IMR-90 (cell line): ENCODE data around the gene TPSD1. TPM values are rescaled to one million over a fixed set of nuclear protein-coding genes. Genes with fewer than 3 reads are reported as not detected.

Experiments
- ATAC-seq: fragments of 200-7000 bp; cut with Tn5 transposase; 2 replicates; pipeline ENCODE4 v1.9.1; 2020; ENCODE audit warnings: low read depth, mild to moderate bottlenecking, moderate library complexity
- BruUV-seq: library from RNA; stranded (reverse); fragments of 400-500 nt; replicated peaks from 2 replicates; lab custom pipeline; 2021; lab: Mats Ljungman, UMichigan
- CTCF ChIA-PET: fragments of 300-600 bp; formaldehyde crosslinking; extraction: SDS; loops from one replicate; lab custom pipeline; 2021; ENCODE audit warnings: antibody characterized with exemption; lab: Yijun Ruan, JAX
- POLR2A ChIA-PET: fragments of 300-600 bp; sonication (Branson Sonifier 250); formaldehyde crosslinking; loops from one replicate; lab custom pipeline; 2022; ENCODE audit warnings: antibody characterized with exemption; ENCODE audit not compliant: unreplicated experiment; lab: Charles Lee
- DNase-seq: peaks from one replicate; pipeline ENCODE4 v3.0.0; 2013
- H2AFZ ChIP-seq: replicated peaks from 2 replicates; pipeline ENCODE3; 2013; ENCODE audit warnings: low read length, mild to moderate bottlenecking; ENCODE audit not compliant: poor library complexity
- H2AK5ac ChIP-seq: 2 replicates; pipeline ENCODE4 v1.6.1; 2013; ENCODE audit warnings: low read depth, low read length, inconsistent platforms
- H2AK9ac ChIP-seq: replicated peaks from 2 replicates; pipeline ENCODE3; 2013; ENCODE audit warnings: mild to moderate bottlenecking, low read depth, low read length, moderate library complexity; ENCODE audit not compliant: poor library complexity
- H2BK120ac ChIP-seq: 2 replicates; pipeline ENCODE4 v1.6.1; 2013; ENCODE audit warnings: low read depth, low read length, inconsistent platforms
- H2BK15ac ChIP-seq: 3 replicates; pipeline ENCODE4 v1.6.1; 2013; ENCODE audit warnings: low read depth, low read length, inconsistent platforms
- H2BK20ac ChIP-seq: 2 replicates; pipeline ENCODE4 v1.6.1; 2013; ENCODE audit warnings: low read depth, mild to moderate bottlenecking, inconsistent platforms, low read length, moderate library complexity
- H2BK5ac ChIP-seq: 2 replicates; pipeline ENCODE4 v1.6.1; 2013; ENCODE audit warnings: mild to moderate bottlenecking, low read depth, low read length, inconsistent platforms; ENCODE audit not compliant: poor library complexity, severe bottlenecking
- H3K14ac ChIP-seq: replicated peaks from 2 replicates; pipeline ENCODE4 v1.6.1; 2013; ENCODE audit warnings: low read depth, low read length, inconsistent platforms
- H3K18ac ChIP-seq: 2 replicates; pipeline ENCODE4 v1.6.1; 2013; ENCODE audit warnings: low read depth, low read length, control low read depth
- H3K23ac ChIP-seq: 2 replicates; pipeline ENCODE4 v1.6.1; 2013; ENCODE audit warnings: low read depth, low read length, inconsistent platforms
- H3K27ac ChIP-seq: 2 replicates; pipeline ENCODE4 v1.5.1; 2013; ENCODE audit warnings: mild to moderate bottlenecking, control low read depth, low read length; ENCODE audit not compliant: insufficient read depth
- H3K27me3 ChIP-seq: 2 replicates; pipeline ENCODE4 v1.6.1; 2013; ENCODE audit warnings: low read length; ENCODE audit not compliant: control insufficient read depth, insufficient read depth
- H3K36me3 ChIP-seq: 2 replicates; pipeline ENCODE4 v1.6.1; 2013; ENCODE audit warnings: low read length, mixed read lengths; ENCODE audit not compliant: control insufficient read depth, insufficient read depth
- H3K4ac ChIP-seq: 2 replicates; pipeline ENCODE4 v1.6.1; 2013; ENCODE audit warnings: low read depth, low read length, inconsistent platforms
- H3K4me1 ChIP-seq: 2 replicates; pipeline ENCODE4 v1.6.1; 2013; ENCODE audit warnings: low read length, mixed read lengths; ENCODE audit not compliant: control insufficient read depth, insufficient read depth
- H3K4me2 ChIP-seq: 2 replicates; pipeline ENCODE4 v1.6.1; 2013; ENCODE audit warnings: low read depth, mild to moderate bottlenecking, control low read depth, low read length, moderate library complexity
- H3K4me3 ChIP-seq: 2 replicates; pipeline ENCODE4 v1.5.1; 2013; ENCODE audit warnings: low read depth, mild to moderate bottlenecking, control low read depth, low read length, moderate library complexity; ENCODE audit not compliant: insufficient read depth
- H3K56ac ChIP-seq: 2 replicates; pipeline ENCODE4 v1.6.1; 2013; ENCODE audit warnings: low read length, inconsistent platforms; ENCODE audit not compliant: insufficient read depth; ENCODE audit errors: extremely low read depth
- H3K79me1 ChIP-seq, 2 experiments: 2 replicates each; pipeline ENCODE4 v1.6.1; 2013; ENCODE audit warnings: low read length in 2 of 2, inconsistent platforms in 1 of 2, low read depth in 1 of 2
- H3K9ac ChIP-seq: 2 replicates; pipeline ENCODE4 v1.6.1; 2013; ENCODE audit warnings: low read depth, low read length, control low read depth
- H3K9me1 ChIP-seq: 2 replicates; pipeline ENCODE4 v1.6.1; 2013; ENCODE audit warnings: low read length, inconsistent platforms; ENCODE audit not compliant: insufficient read depth
- H3K9me3 ChIP-seq: 2 replicates; pipeline ENCODE4 v1.6.1; 2013; ENCODE audit warnings: low read length; ENCODE audit not compliant: control insufficient read depth, insufficient read depth
- H4K20me1 ChIP-seq: 2 replicates; pipeline ENCODE4 v1.6.1; 2013; ENCODE audit warnings: low read length, inconsistent platforms; ENCODE audit not compliant: insufficient read depth
- H4K5ac ChIP-seq: 2 replicates; pipeline ENCODE4 v1.6.1; 2013; ENCODE audit warnings: mild to moderate bottlenecking, low read depth, low read length, control low read depth
- H4K8ac ChIP-seq, 2 experiments: 2 replicates each; pipeline ENCODE4 v1.6.1; 2013; ENCODE audit warnings: low read depth in 2 of 2, low read length in 2 of 2, control low read depth in 1 of 2, inconsistent platforms in 1 of 2
- H4K91ac ChIP-seq: 2 replicates; pipeline ENCODE4 v1.6.1; 2013; ENCODE audit warnings: low read depth, low read length, inconsistent platforms; ENCODE audit not compliant: insufficient read depth
- CHD1 ChIP-seq: IDR thresholded peaks from 2 replicates; pipeline ENCODE4 v1.6.1; 2012; ENCODE audit warnings: low read depth, low read length, improper control_type of control experiment
- CTCF ChIP-seq: conservative IDR thresholded peaks from 2 replicates; pipeline ENCODE4 v1.5.1; 2012; ENCODE audit warnings: mild to moderate bottlenecking, low read depth, low read length, improper control_type of control experiment
- ELK1 ChIP-seq: fragments of 150-350 bp; IDR thresholded peaks from 2 replicates; pipeline ENCODE4 v1.6.1; 2016; ENCODE audit warnings: low read depth, mild to moderate bottlenecking, low read length, moderate library complexity, borderline replicate concordance
- FOS ChIP-seq: fragments of 150-350 bp; IDR thresholded peaks from 2 replicates; pipeline ENCODE4 v1.6.1; 2016; ENCODE audit warnings: low read depth, low read length
- MAFK ChIP-seq: IDR thresholded peaks from 2 replicates; pipeline ENCODE4 v1.6.1; 2012; ENCODE audit warnings: low read depth, low read length, improper control_type of control experiment
- MAZ ChIP-seq: IDR thresholded peaks from 2 replicates; pipeline ENCODE4 v1.6.1; 2012; ENCODE audit warnings: low read depth, mild to moderate bottlenecking, low read length, improper control_type of control experiment, moderate library complexity, borderline replicate concordance
- SMC3 ChIP-seq: fragments of 150-350 bp; IDR thresholded peaks from 2 replicates; pipeline ENCODE4 v1.6.1; 2016; ENCODE audit warnings: low read depth, mild to moderate bottlenecking, antibody characterized with exemption, low read length, moderate library complexity
- USF2 ChIP-seq: fragments of 150-350 bp; IDR thresholded peaks from 2 replicates; pipeline ENCODE4 v1.6.1; 2017; ENCODE audit warnings: mild to moderate bottlenecking, antibody characterized with exemption, low read length, low read depth
- WGBS, 2 experiments: methylation state at CpG; one replicate each; pipeline versions ENCODE4 v1.1.5 to v1.1.7; 2013; ENCODE audit warnings: missing lambda C conversion rate in 2 of 2; ENCODE audit not compliant: insufficient read length in 1 of 2; ENCODE audit errors: extremely low coverage in 2 of 2; 5-methylcytosine and 5-hydroxymethylcytosine counted together
- dilution Hi-C: fragments of 300-500 bp; cut with HindIII; formaldehyde crosslinking; loops from one replicate; pipeline ENCODE4 v1.14.3; 2018; ENCODE audit warnings: low sequenced_read_pairs; ENCODE audit not compliant: unreplicated experiment
- in situ Hi-C: fragments of 300-500 bp; cut with MboI; formaldehyde crosslinking; loops from 3 replicates; pipeline ENCODE4 v1.14.3; 2019; ENCODE audit warnings: low sequenced_read_pairs, inconsistent platforms, mixed read lengths
- intact Hi-C: fragments of 100-400 bp; cut with micrococcal nuclease; formaldehyde crosslinking; loops from 2 replicates; pipeline ENCODE4 v1.10.0; 2022
- polyA plus RNA-seq, 3 experiments: library from polyadenylated mRNA; depleted of rRNA; stranded (reverse); fragments of >200 nt; gene quantifications; 2 replicates each; pipeline ENCODE4 v1.2.3, GENCODE V29; 2012; ENCODE audit warnings: low replicate concordance in 1 of 3
- total RNA-seq: library from RNA; depleted of rRNA; stranded (reverse); fragments of >200 nt; gene quantifications from 2 replicates; pipeline ENCODE4 v1.2.3, GENCODE V29; 2012

The TPSD1 gene
- total and polyA plus RNA-seq, 2 of the 4 experiments (the other 2 are of a cell fraction), result not detected

GRCh38 chr16:1206326-1206725 lies 49.5 kb upstream of the TPSD1 start:
- Histone ChIP-seq H2AK5ac (no peak overlapping the region), H3K4me1 (no peaks in the 10 kb centered on the region), H3K56ac (no peak overlapping the region), H4K91ac (no peak overlapping the region), H3K4ac (no peak overlapping the region), H3K9me1 (no peaks in the 10 kb centered on the region), H3K36me3 (no peaks in the 10 kb centered on the region; the same call in 1 of the 2 replicates), H2BK5ac (no peak overlapping the region), H4K8ac (no peak overlapping the region), H3K27me3 (no peaks in the 10 kb centered on the region), H2BK20ac (no peak overlapping the region), H4K5ac (no peak overlapping the region), H3K79me1 (no peaks in the 10 kb centered on the region), H2AK9ac (no peak overlapping the region), H3K27ac (no peak overlapping the region), H2BK120ac (no peak overlapping the region), H2BK15ac (no peak overlapping the region), H3K9ac (no peak overlapping the region), H3K4me3 (no peak overlapping the region), H3K18ac (no peak overlapping the region), H3K14ac (no peak overlapping the region), H3K4me2 (no peak overlapping the region), H3K23ac (no peak overlapping the region), H2AFZ (no peak overlapping the region), H4K20me1 (no peaks in the 10 kb centered on the region), H3K9me3 (no peaks in the 10 kb centered on the region)
- 67% methylated on average over 5 of the region's 9 CpGs; no CpG with 5 or more reads in 1 of the 2 experiments for WGBS, 2 experiments
- CTCF ChIA-PET, result no interaction called here
- no TSS peak for BruUV-seq
- POLR2A ChIA-PET, result no interaction called here
- dilution Hi-C loops (no loop called here), in situ Hi-C loops (loop anchor here (25.0 kb wide), 1 partner anchor 394 kb away; the partner anchor contains the start of gene GNG13), intact Hi-C loops (no loop called here)
- DNase-seq, result no peak
- ATAC-seq, result no peak
- no peak for TF ChIP-seq MAZ
- TF ChIP-seq ELK1, result no peak
- no peak for TF ChIP-seq SMC3
- TF ChIP-seq USF2, result no peak
- no peak for TF ChIP-seq FOS
- no peak for TF ChIP-seq CHD1
- no peak for TF ChIP-seq CTCF
- TF ChIP-seq MAFK, result no peak
